Activated CD8-positive, alpha-beta memory T cell treated with anti-CD3 and anti-CD28 coated beads for 36 hours (primary cell): ENCODE results near the gene CASTOR1. TPM values are rescaled to one million over a fixed set of nuclear protein-coding genes. Genes with fewer than 3 reads are reported as not detected.

Experiments
- CTCF ChIA-PET: fragments of 350-600 bp; sonication (Branson Sonifier 250); formaldehyde crosslinking; loops from one replicate; lab custom pipeline; 2021; ENCODE audit warnings: antibody characterized with exemption; lab: Charles Lee
- POLR2A ChIA-PET: fragments of 350-600 bp; sonication (Branson Sonifier 250); formaldehyde crosslinking; loops from one replicate; lab custom pipeline; 2021; ENCODE audit warnings: antibody characterized with exemption; lab: Charles Lee
- total RNA-seq, 2 experiments: library from RNA; stranded (reverse); gene quantifications; one replicate each; pipeline ENCODE4 v1.2.3, GENCODE V29; 2021

CASTOR1 gene
- total RNA-seq = 1 to 10 TPM; 1.9 to 4.2 TPM

DNA sequence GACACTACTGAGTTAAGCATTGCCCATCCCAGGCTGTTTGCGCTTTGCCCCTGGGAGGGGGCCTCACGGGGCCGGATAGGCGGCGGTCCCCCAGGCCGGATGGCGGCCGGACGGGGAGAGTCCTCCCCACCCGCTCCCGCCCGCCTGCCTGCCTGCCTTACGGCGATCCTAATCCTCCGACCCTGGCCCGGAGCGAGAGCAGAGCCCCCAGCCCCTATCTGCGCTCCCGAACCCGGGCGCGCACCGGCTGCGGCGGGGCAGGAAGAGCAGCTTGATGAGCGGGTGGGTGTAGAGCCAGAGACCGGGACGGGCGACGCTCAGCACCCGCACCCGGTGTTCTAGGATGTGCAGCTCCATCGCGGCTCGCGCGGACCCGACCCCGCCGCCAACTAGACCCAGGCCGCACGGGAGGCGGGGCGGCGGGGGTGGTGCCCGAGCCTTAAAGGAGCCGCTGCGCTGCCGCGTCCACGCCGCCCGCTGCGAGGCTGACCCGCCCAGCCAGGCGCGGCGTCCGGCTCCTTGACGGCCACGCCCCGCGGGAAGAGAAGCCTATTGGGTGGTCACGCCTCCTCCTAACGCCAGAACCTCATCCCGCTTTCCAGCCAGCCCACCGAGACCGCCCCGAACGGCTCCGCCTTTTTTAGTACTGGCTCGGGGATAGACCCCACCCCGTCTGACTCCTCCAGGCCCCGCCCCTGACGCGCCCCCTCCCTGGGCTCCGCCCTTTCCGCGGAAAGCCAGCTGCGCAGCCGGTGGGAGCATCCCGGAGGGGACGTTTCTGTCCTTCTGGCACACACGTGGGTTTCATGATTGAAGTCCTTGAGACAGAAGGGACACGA is at the start of gene CASTOR1:
CASTOR1 (minus strand) TSS at position 365 of the 839 bp plus-strand sequence; CDS start at position 357, 8 bp downstream.
- CTCF ChIA-PET = interaction anchor here (0.7 to 12.9 kb wide), 23 partner anchors 12 to 200 kb away, joined by 3 to 214 read pairs (median 11); partner anchors contain the start of genes CCDC157, LIF, MTFP1 and OSM

DNA sequence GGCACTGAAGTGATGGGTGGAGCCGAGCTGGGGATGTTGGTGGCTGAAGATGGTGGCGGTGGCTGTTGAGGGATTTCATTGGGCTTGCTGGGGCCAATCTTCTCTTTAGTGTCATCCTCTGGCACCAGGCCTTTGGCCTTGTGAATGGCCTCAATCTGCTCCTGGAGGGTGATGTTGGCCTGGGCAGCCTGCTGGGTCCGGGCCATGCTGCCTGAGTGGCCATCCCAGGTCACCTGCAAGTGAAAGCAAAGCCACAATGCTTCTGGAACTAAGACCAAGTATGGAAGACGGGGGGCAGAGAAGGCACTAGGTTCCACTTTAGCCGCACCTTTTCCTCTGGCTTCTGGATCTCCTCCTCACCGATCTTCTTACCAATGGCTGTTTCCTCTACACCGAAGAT is 49.5 kb upstream of the CASTOR1 start:
- ChIA-PET POLR2A (interaction anchor here (1.2 kb wide), 1 partner anchor 12 kb away, joined by 3 read pairs; the partner anchor contains the start of gene TBC1D10A), CTCF (no interaction called here)

More for the DNA sequence above, at the start of gene CASTOR1:
- POLR2A ChIA-PET = interaction anchor here (0.6 to 2.6 kb wide), 7 partner anchors 21 to 136 kb away, joined by 3 to 10 read pairs (median 4); partner anchors contain the start of genes CCDC157, MTFP1, SF3A1 and TBC1D10A

- POLR2A ChIA-PET = interaction anchor here (1.2 kb wide), 1 partner anchor 12 kb away, joined by 3 read pairs; the partner anchor contains the start of gene TBC1D10A
- CTCF ChIA-PET = interaction anchor here (1.4 kb wide), 1 partner anchor 16 kb away, joined by 5 read pairs; no protein-coding TSS in a partner anchor
These were observed 49.0 kb upstream of the CASTOR1 start for GRCh38 chr22:30338341-30338740.

DNA sequence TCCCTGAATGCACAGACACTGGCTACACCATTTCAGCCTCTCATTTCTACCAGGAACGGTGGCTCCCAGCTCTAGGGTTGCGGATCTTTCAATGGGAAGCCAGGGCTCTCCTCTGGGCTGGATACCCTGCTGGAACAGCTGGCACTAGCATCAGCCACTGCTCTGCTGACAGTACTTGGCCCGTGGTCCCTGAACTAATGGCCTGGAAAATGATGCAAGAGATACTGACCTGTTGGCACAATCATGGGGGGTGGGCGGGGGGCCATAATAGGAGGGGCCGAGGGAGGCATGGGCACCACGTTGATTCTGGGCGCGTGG is 48.1 kb upstream of the CASTOR1 start:
- CTCF ChIA-PET = interaction anchor here (1.4 kb wide), 2 partner anchors 17 to 21 kb away, joined by 4 to 5 read pairs; no protein-coding TSS in a partner anchor
- POLR2A ChIA-PET = no interaction called here

- POLR2A ChIA-PET = no interaction called here
- CTCF ChIA-PET = interaction anchor here (1.4 kb wide), 2 partner anchors 18 to 20 kb away, joined by 4 to 5 read pairs; no protein-coding TSS in a partner anchor
These were observed 47.6 kb upstream of the CASTOR1 start for GRCh38 chr22:30336752-30337460.

- POLR2A ChIA-PET = no interaction called here
- CTCF ChIA-PET = interaction anchor here (1.4 to 2.6 kb wide), 2 partner anchors 30 to 47 kb away, joined by 3 to 11 read pairs; partner anchors contain the start of gene CASTOR1
These were observed 45.9 kb upstream of the CASTOR1 start for GRCh38 chr22:30335236-30335635.

GRCh38 chr22:30334646-30335045 is 45.3 kb upstream of the CASTOR1 start:
- CTCF ChIA-PET = interaction anchor here (2.6 kb wide), 1 partner anchor 46 kb away, joined by 11 read pairs; the partner anchor contains the start of gene CASTOR1

DNA sequence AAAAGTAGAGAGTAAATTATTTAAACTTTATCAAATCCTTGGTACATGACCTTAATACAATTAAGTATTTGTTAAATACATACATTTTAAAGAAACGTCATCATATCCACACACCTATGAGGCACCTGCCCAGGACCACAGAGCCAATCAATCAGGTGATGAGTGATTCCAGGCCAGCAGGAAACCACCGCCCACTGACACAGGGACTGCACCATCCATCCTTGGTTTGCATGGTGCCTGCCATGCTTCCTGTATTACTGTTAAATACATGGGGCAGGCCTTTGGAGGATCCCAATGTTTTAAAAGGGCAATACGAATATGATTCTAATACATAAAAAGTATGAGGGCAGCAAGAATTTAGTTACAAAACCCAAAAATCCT is 44.4 kb upstream of the CASTOR1 start:
- ChIA-PET POLR2A (no interaction called here), CTCF (interaction anchor here (1.0 to 2.6 kb wide), 2 partner anchors 11 to 45 kb away, joined by 3 to 11 read pairs; partner anchors contain the start of gene CASTOR1)

More at GRCh38 chr22:30334646-30335045, 45.3 kb upstream of the CASTOR1 start:
- POLR2A ChIA-PET = no interaction called here

- CTCF ChIA-PET = interaction anchor here (1.0 kb wide), 1 partner anchor 10 kb away, joined by 3 read pairs; no protein-coding TSS in a partner anchor
- POLR2A ChIA-PET = interaction anchor here (0.6 kb wide), 1 partner anchor 10 kb away, joined by 3 read pairs; no protein-coding TSS in a partner anchor
These were observed 43.8 kb upstream of the CASTOR1 start for GRCh38 chr22:30332994-30333706.

DNA sequence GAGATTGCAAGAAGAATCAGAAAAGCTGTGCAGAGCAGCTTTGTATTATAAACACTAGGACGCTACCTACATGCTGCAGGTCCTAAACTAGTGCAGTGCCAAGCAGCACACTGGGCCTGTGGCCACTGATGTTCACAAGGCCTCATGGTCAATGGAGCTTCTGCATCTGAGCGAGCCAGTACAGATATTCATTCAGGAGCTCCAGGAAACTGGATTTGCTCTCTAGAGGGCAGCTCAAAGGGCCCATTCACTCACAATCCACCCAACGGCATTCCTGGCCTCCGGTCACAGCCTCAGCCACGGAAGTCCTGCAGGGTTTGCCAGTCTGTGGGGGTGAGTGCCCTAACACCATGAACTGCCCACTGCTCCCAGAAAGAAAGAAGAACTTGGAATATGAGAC is 43.2 kb upstream of the CASTOR1 start:
- POLR2A ChIA-PET = interaction anchor here (0.6 to 1.2 kb wide), 2 partner anchors 9 to 10 kb away, joined by 3 read pairs; no protein-coding TSS in a partner anchor
- CTCF ChIA-PET = no interaction called here

DNA sequence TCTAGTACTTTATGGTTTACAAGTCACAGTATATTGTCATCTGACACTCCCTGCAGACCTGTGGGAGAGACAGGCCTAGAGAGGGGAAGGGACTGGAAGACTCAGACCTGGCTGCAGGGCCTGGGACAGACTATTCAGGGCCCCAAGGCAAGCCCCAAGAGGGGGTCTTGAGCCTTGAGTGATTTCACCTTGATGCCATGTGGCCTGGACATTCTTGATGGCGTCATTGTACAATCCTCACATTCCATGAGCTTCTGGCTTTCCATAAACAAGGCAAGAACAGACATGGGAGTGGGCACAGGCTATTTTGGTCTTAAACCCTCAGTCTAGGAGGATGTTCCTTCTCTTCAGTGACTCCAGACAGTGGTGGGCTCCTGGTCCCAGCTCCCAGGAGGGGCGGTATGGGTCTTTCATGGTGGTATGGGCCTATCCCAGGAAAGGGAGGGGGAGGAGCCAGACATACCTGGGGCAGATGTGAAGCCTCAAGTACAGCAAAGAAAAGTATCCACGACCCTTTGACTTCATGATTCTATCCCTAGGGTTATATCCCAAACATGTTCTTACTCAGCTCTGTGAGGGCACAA is 39.3 kb upstream of the CASTOR1 start:
- CTCF ChIA-PET = interaction anchor here (1.4 to 5.7 kb wide), 4 partner anchors 28 to 59 kb away, joined by 3 to 39 read pairs (median 6); partner anchors contain the start of genes CASTOR1, CCDC157, RNF215 and SF3A1
- POLR2A ChIA-PET = no interaction called here

GRCh38 chr22:30327864-30328345 is 38.6 kb upstream of the CASTOR1 start:
- CTCF ChIA-PET = interaction anchor here (1.4 to 5.7 kb wide), 4 partner anchors 29 to 59 kb away, joined by 3 to 39 read pairs (median 6); partner anchors contain the start of genes CASTOR1, CCDC157, RNF215 and SF3A1
- POLR2A ChIA-PET = no interaction called here

GRCh38 chr22:30326706-30327362 is 37.5 kb upstream of the CASTOR1 start, which contains the start of gene TBC1D10A:
TBC1D10A (minus strand) TSS chr22:30326941; CDS start chr22:30326881, 60 bp downstream.
- CTCF ChIA-PET = interaction anchor here (2.1 to 5.7 kb wide), 4 partner anchors 12 to 60 kb away, joined by 5 to 39 read pairs (median 14); partner anchors contain the start of genes CASTOR1 and RNF215
- POLR2A ChIA-PET = interaction anchor here (0.5 to 1.9 kb wide), 10 partner anchors 12 to 104 kb away, joined by 3 to 9 read pairs (median 4); partner anchors contain the start of genes CASTOR1, CCDC157 and SF3A1

GRCh38 chr22:30326255-30326705 is 37.0 kb upstream of the CASTOR1 start:
- ChIA-PET CTCF (interaction anchor here (2.1 to 5.7 kb wide), 4 partner anchors 12 to 61 kb away, joined by 5 to 39 read pairs (median 14); partner anchors contain the start of genes CASTOR1 and RNF215), POLR2A (interaction anchor here (0.6 to 1.9 kb wide), 6 partner anchors 12 to 104 kb away, joined by 3 to 9 read pairs (median 4); partner anchors contain the start of gene CASTOR1)

- POLR2A ChIA-PET = interaction anchor here (1.9 kb wide), 1 partner anchor 36 kb away, joined by 9 read pairs; the partner anchor contains the start of gene CASTOR1
- CTCF ChIA-PET = interaction anchor here (4.1 to 5.7 kb wide), 2 partner anchors 11 to 37 kb away, joined by 19 to 39 read pairs; partner anchors contain the start of gene CASTOR1
These were observed 36.5 kb upstream of the CASTOR1 start for GRCh38 chr22:30325724-30326254.
